ENCODE measurements around the gene SERPINE2.

The SERPINE2 gene

GRCh38 chr2:224022486-224022885, 16.6 kb downstream of the SERPINE2 start:
- H3K4me3 ChIP-seq (ENCODE audit: control insufficient read depth, low read depth, low read length): no peak overlapping the region
- no peak for DNase-seq (ENCODE audit: low read depth)
- TF ChIP-seq CTCF (conservative IDR thresholded peaks at IDR 0.05; ENCODE audit: control insufficient read depth, insufficient read depth, low read depth, low read length): no peak

DNA sequence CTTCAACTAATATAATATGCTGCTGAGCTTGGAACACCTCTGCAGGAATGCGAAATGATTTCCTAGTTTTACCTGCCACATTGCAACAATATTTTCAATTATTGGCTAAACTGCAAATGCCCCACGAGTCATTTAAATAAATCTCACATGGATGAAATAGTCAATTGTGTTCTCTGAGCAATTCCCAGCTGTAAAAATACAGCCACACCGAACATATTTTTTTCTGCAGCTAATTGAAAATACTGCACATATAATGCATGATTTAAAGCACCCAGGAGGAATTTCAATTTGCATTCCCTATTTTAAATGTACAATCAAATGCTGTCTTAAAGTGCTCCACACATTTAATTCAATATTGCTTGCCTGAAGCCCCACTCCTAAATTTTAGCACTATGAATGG, 18.6 kb downstream of the SERPINE2 start:
- DNase-seq (ENCODE audit: low read depth): no peak
- H3K4me3 ChIP-seq (ENCODE audit: control insufficient read depth, low read depth, low read length): no peak overlapping the region
- TF ChIP-seq CTCF (conservative IDR thresholded peaks at IDR 0.05; ENCODE audit: control insufficient read depth, insufficient read depth, low read depth, low read length): no peak

GRCh38 chr2:224017957-224018356, 21.1 kb downstream of the SERPINE2 start:
- no peak for DNase-seq (ENCODE audit: low read depth)
- H3K4me3 ChIP-seq (ENCODE audit: control insufficient read depth, low read depth, low read length): no peak overlapping the region
- no peak for TF ChIP-seq CTCF (conservative IDR thresholded peaks at IDR 0.05; ENCODE audit: control insufficient read depth, insufficient read depth, low read depth, low read length)

DNA sequence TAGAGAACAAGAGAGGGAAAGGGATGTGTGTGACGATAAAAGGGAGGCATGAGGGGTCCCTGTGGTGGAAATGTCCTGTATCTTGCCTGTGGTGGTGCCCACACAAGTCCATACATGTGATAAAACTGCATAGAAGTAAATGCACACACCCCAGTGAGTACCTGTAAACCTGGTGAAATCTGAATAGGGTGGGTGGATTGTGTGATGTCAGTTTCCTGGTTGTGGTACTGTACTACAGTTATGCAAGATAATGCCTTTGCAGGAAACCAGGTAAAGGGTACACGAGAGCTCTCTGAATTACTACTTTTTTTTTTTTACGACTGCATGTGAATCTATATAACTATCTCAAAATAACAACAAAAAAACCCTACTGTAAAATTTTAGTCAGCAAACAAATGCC, 22.1 kb downstream of the SERPINE2 start:
- TF ChIP-seq CTCF (conservative IDR thresholded peaks at IDR 0.05; ENCODE audit: control insufficient read depth, insufficient read depth, low read depth, low read length): no peak
- no peak overlapping the region for H3K4me3 ChIP-seq (ENCODE audit: control insufficient read depth, low read depth, low read length)
- no peak for DNase-seq (ENCODE audit: low read depth)

- no peak for DNase-seq (ENCODE audit: low read depth)
- no peak overlapping the region for H3K4me3 ChIP-seq (ENCODE audit: control insufficient read depth, low read depth, low read length)
- TF ChIP-seq CTCF (conservative IDR thresholded peaks at IDR 0.05; ENCODE audit: control insufficient read depth, insufficient read depth, low read depth, low read length): no peak
Observed at GRCh38 chr2:224014336-224014735, 24.8 kb downstream of the SERPINE2 start.

GRCh38 chr2:224011837-224012236, 27.2 kb downstream of the SERPINE2 start:
- DNase-seq (ENCODE audit: low read depth): no peak
- H3K4me3 ChIP-seq (ENCODE audit: control insufficient read depth, low read depth, low read length): no peak overlapping the region
- TF ChIP-seq CTCF (conservative IDR thresholded peaks at IDR 0.05; ENCODE audit: control insufficient read depth, insufficient read depth, low read depth, low read length): no peak

Data from fibroblast of mammary gland (primary cell).